ENCODE measurements around the gene KIF5A. TPM values are rescaled to one million over a fixed set of nuclear protein-coding genes. Genes with fewer than 3 reads are reported as not detected.

KIF5A gene
- total RNA-seq, 3 donors from 2014 or later = 0.61 to 9.1 (median 1.2) TPM

GRCh38 chr12:57535764-57536596, 13.9 kb upstream of the KIF5A start:
- Histone ChIP-seq H3K4me3 (no peak overlapping the region), H3K36me3 (ENCODE audit: low read depth) (no peaks in the 10 kb centered on the region), H3K4me1 (ENCODE audit: low read depth) (peaks cover 14% of the 10 kb centered on the region), H3K9me3 (no peaks in the 10 kb centered on the region)
- peak; percentile 75 for ATAC-seq
- intact Hi-C loops (cut with DNase I, micrococcal nuclease) = no loop called here
- no peak for TF ChIP-seq CTCF (IDR thresholded peaks at IDR 0.05)
- DNase-seq = peak in 1 of 3 donors; percentile 62

GRCh38 chr12:57536597-57536942, 13.3 kb upstream of the KIF5A start:
- TF ChIP-seq CTCF (IDR thresholded peaks at IDR 0.05) = no peak
- ATAC-seq (no peak), DNase-seq (no peak)
- Histone ChIP-seq H3K4me3 (no peak overlapping the region), H3K36me3 (ENCODE audit: low read depth) (no peaks in the 10 kb centered on the region), H3K4me1 (ENCODE audit: low read depth) (peaks cover 17% of the 10 kb centered on the region), H3K9me3 (no peaks in the 10 kb centered on the region)
- intact Hi-C loops (cut with DNase I, micrococcal nuclease) = no loop called here

DNA sequence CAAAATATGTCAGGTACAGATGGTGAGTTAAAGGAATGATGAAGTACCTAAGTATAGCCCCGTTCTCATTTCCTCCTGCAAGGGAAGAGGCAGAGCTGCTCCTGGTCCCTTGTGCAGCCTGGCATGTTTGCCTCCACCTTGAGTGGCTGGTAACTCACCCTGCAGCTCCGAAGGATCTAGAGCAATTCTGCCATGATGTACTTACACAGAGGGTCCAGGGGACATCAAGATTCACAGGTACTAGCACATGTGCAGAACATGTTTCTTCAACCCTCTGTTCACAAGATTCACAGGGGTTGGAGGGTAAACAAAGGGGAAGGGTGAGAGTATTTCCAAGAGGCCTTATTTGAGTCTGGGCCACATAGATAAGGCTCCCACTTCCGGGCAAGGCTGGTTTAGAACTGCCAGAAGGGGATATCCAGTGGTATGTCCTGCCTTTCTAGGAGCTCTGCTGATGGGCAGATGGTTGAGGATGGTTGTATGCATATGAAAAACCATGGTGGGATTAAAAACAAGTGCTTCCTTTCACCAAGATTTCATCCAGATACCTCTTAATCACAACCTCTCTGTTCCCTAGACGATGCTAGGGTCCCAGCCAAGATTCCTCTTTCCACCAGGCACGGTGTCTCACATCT, 10.6 kb upstream of the KIF5A start:
- DNase-seq = no peak
- no peak for ATAC-seq
- intact Hi-C loops (cut with DNase I, micrococcal nuclease) = no loop called here
- Histone ChIP-seq H3K9me3 (no peaks in the 10 kb centered on the region), H3K36me3 (ENCODE audit: low read depth) (no peaks in the 10 kb centered on the region), H3K4me3 (no peak overlapping the region), H3K4me1 (ENCODE audit: low read depth) (peaks cover 23% of the 10 kb centered on the region)
- TF ChIP-seq CTCF (IDR thresholded peaks at IDR 0.05) = no peak

DNA sequence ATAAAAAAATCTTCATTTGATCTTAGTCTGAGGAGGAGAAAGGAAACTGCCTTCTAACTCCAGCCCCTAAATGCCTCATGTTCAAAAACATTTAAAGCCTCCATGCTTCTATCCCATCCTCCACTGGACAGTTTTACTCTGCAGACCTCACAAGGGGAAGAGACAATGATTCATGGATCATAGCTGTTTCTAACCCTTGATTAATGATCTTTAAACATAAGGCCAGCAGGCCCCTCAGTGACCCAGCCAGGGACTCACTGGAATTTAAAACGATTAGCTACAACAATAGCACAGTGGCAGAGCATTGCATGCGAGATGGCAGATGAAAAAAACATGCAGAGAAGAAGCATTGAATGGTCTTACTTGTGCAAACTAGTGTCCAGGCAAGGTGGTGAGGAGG, 8.8 kb upstream of the KIF5A start:
- H3K4me1 ChIP-seq (ENCODE audit: low read depth) = peaks cover 23% of the 10 kb centered on the region

GRCh38 chr12:57541717-57542116, 8.1 kb upstream of the KIF5A start:
- Histone ChIP-seq H3K4me3 (no peak overlapping the region), H3K9me3 (no peaks in the 10 kb centered on the region), H3K4me1 (ENCODE audit: low read depth) (peaks cover 20% of the 10 kb centered on the region), H3K36me3 (ENCODE audit: low read depth) (no peaks in the 10 kb centered on the region)
- no peak for DNase-seq
- no peak for TF ChIP-seq CTCF (IDR thresholded peaks at IDR 0.05)
- intact Hi-C loops (cut with DNase I, micrococcal nuclease) = no loop called here
- peak; percentile 62 for ATAC-seq

More for the DNA sequence above, 8.8 kb upstream of the KIF5A start:
- ATAC-seq = no peak
- Histone ChIP-seq H3K4me3 (no peak overlapping the region), H3K9me3 (no peaks in the 10 kb centered on the region), H3K36me3 (ENCODE audit: low read depth) (no peaks in the 10 kb centered on the region)
- no peak for TF ChIP-seq CTCF (IDR thresholded peaks at IDR 0.05)
- DNase-seq = no peak
- intact Hi-C loops (cut with DNase I, micrococcal nuclease) = no loop called here

All from mucosa of descending colon (tissue), 3 donors.